Memory B cell (primary cell): ENCODE data around the gene CDYL.
A peak's percentile ranks its signal among the peaks of the same experiment; 100 is the strongest.

Source experiments
- ATAC-seq: fragments of 150-1000 bp; cut with Tn5 transposase; 2 replicates; pipeline ENCODE4 v1.10.0; 2021; ENCODE audit warnings: low read depth, mild to moderate bottlenecking, moderate library complexity
- DNase-seq, 2 donors: peaks; one replicate each; pipeline ENCODE4 v3.0.0; 2022; ENCODE audit warnings: low spot score in 2 of 2
- H3K27ac Mint-ChIP-seq: one replicate; pipeline ENCODE4 v1.8.0; 2022; ENCODE audit warnings: mild to moderate bottlenecking, moderate library complexity, mixed read lengths
- H3K27me3 Mint-ChIP-seq: one replicate; pipeline ENCODE4 v1.8.0; 2022; ENCODE audit warnings: mixed read lengths
- H3K36me3 Mint-ChIP-seq: one replicate; pipeline ENCODE4 v1.8.0; 2022; ENCODE audit warnings: mild to moderate bottlenecking, mixed read lengths
- H3K4me1 Mint-ChIP-seq: one replicate; pipeline ENCODE4 v1.8.0; 2022; ENCODE audit warnings: mixed read lengths
- H3K4me3 Mint-ChIP-seq: one replicate; pipeline ENCODE4 v1.8.0; 2022; ENCODE audit warnings: mild to moderate bottlenecking, moderate library complexity, mixed read lengths
- H3K9me3 Mint-ChIP-seq: one replicate; pipeline ENCODE4 v1.8.0; 2022; ENCODE audit warnings: mixed read lengths

CDYL gene

DNA sequence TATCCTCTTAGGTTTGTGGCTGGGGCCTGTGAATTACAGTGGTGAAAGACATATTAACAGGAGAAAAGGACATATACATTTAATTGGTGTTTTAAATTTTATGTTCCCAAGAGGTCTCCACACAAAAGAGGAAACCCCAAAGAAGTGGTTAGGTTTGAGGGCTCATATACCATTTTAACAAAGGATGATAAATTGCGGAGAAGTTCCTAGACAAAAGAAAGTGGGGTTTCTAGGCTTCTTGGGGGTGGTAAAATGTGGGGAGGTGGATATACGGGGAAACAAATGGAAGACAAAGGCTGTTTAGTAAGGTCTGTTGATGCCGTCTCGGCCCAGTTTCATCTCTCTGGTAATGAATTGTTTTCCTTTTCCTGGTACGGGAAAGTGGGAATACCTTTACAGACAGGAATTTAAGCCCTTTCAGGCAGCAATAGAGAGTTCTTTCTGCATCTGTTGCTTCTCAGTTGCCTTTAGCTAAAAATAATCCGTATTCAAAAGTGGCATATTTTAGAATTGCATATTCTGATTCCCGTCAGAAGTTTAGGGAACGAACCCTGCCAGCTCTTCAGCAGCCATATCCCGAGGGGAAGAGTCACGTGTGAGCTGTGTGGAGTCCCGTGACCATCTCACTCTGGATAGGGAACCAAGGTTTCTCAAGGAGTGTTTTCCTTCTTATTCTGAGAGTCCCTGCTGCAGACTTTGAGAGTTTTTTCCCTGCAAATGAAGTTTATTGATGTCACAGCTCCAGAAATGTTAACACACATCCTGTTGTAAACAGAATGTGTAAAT, 123.2 kb downstream of the CDYL start:
- Mint-ChIP-seq H3K9me3 (no peaks in the 10 kb centered on the region), H3K27ac (no peak overlapping the region), H3K4me1 (peaks cover 14% of the 10 kb centered on the region), H3K36me3 (peaks cover 24% of the 10 kb centered on the region), H3K27me3 (no peaks in the 10 kb centered on the region), H3K4me3 (no peak overlapping the region)
- no peak for ATAC-seq
- no peak for DNase-seq

DNA sequence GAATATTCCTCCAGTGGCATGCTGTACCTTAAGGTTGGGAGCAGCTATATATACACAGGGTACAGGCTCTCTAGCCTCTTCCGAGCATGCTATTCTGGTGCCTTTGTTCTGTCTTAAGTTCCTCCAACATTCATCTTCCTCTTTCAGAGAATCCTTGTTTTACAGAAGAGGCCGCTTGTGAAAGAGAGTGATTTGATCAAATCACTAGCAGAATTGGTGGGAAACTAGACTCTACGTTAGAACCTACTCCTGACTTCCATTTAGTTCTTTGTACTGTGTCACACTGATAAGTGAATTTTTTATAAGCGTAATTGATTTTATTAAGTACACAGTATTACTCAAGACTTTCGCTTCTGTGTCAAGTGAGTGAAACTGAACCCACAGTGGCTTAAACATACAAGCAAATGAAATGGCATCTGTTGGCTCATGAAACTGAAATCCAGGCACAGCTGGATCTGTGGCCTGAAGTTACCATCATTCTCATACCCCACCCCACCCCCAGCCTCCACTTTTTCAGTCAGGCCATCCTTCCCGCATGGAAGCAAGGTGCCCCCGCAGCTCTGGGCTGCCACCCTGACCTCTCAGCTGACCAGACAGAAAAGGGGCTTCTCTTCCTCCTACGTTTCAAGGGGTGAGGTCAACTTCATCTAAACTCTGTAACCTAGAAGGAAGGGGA, 125.3 kb downstream of the CDYL start:
- Mint-ChIP-seq H3K27ac (peak overlapping the region; percentile 74), H3K4me3 (peak overlapping the region; percentile 49), H3K27me3 (no peaks in the 10 kb centered on the region), H3K9me3 (no peaks in the 10 kb centered on the region), H3K4me1 (peaks cover 23% of the 10 kb centered on the region), H3K36me3 (peaks cover 15% of the 10 kb centered on the region)
- DNase-seq (no peak), ATAC-seq (peak; percentile 59)

GRCh38 chr6:4902363-4902762, 126.2 kb downstream of the CDYL start:
- H3K27me3 Mint-ChIP-seq = no peaks in the 10 kb centered on the region
- DNase-seq (no peak), ATAC-seq (peak; percentile 85)
- H3K9me3 Mint-ChIP-seq = no peaks in the 10 kb centered on the region
- H3K4me1 Mint-ChIP-seq = peaks cover 28% of the 10 kb centered on the region
- no peak overlapping the region for H3K4me3 Mint-ChIP-seq
- H3K27ac Mint-ChIP-seq = no peak overlapping the region
- H3K36me3 Mint-ChIP-seq = peaks cover 13% of the 10 kb centered on the region

DNA sequence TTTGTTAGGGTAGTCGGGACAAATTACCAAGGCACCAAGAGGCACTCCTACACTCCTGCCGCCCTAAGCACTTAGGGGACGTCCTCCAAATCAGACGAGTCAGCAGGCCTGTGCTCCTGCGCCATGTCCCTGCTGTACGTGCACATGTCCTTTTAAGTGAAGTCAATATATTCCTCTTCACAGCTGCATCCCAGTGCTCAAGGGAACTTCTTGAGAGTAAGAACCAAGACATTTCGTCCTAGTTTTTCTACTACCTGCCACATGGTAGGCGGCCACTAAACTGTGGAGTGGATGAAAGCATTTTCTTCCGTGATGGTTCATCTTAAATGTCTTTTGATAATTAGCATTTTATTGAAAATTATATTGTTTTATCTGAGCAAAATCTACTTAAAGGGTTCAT, 126.9 kb downstream of the CDYL start:
- Mint-ChIP-seq H3K9me3 (no peaks in the 10 kb centered on the region), H3K27me3 (no peaks in the 10 kb centered on the region), H3K27ac (no peak overlapping the region), H3K36me3 (peaks cover 12% of the 10 kb centered on the region), H3K4me1 (peaks cover 33% of the 10 kb centered on the region), H3K4me3 (no peak overlapping the region)
- ATAC-seq (no peak), DNase-seq (no peak)

GRCh38 chr6:4903751-4904370, 127.7 kb downstream of the CDYL start:
- H3K4me3 Mint-ChIP-seq = no peak overlapping the region
- no peaks in the 10 kb centered on the region for H3K9me3 Mint-ChIP-seq
- peaks cover 38% of the 10 kb centered on the region for H3K4me1 Mint-ChIP-seq
- no peak overlapping the region for H3K27ac Mint-ChIP-seq
- H3K27me3 Mint-ChIP-seq = no peaks in the 10 kb centered on the region
- DNase-seq (no peak), ATAC-seq (no peak)
- H3K36me3 Mint-ChIP-seq = peaks cover 10% of the 10 kb centered on the region

DNA sequence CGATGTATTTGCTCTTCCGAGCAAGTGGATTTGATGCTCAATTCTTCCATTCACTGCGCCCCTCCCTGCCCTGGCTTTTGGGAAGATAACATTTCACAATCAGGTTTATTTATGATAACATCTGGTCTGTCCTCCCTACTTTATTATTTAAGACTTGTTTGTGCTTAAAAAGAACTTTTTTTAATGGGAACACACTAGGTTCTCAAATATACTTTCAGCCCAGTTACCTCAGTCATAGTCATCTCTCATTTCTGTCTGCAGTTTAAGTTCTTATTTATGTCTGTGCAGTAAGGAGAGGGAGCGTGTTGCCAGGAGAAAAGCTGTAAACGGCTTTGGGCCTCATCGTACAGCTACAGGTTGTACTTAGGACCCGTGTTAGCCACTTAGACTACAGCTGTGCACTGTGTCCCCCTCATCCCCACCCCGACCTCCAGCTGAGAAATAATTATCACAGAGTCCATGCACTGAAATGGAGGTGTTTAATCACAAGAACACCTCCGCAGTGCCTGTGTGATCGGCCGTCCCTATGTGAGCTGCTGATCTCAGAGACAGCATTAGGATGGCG, 128.3 kb downstream of the CDYL start:
- H3K4me3 Mint-ChIP-seq = no peak overlapping the region
- H3K36me3 Mint-ChIP-seq = peaks cover 3% of the 10 kb centered on the region
- H3K27me3 Mint-ChIP-seq = no peaks in the 10 kb centered on the region
- H3K9me3 Mint-ChIP-seq = no peaks in the 10 kb centered on the region
- H3K4me1 Mint-ChIP-seq = peaks cover 42% of the 10 kb centered on the region
- ATAC-seq (no peak), DNase-seq (no peak)
- no peak overlapping the region for H3K27ac Mint-ChIP-seq

DNA sequence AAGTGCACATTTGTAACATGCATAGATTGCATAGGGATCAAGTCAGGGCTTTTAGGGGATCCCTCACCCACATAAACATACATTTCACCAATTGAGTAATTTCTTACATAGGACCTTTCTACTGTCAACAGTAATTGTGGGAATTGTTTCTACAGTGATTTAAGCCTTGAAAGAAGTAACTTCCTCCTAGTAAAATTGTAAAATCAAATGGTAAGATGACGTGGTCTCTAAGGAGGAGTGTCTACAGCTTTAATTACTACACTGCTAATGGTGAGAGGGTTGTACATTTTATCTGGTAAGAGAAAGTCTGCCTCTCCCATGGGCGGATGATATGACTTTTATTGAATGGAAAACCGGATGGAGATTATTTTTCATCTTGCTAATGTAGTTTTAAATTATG, 129.6 kb downstream of the CDYL start:
- H3K4me3 Mint-ChIP-seq = peak overlapping the region; percentile 31
- ATAC-seq (no peak), DNase-seq (no peak)
- no peaks in the 10 kb centered on the region for H3K27me3 Mint-ChIP-seq
- H3K27ac Mint-ChIP-seq = no peak overlapping the region
- H3K4me1 Mint-ChIP-seq = peaks cover 42% of the 10 kb centered on the region
- no peaks in the 10 kb centered on the region for H3K9me3 Mint-ChIP-seq
- peaks cover 8% of the 10 kb centered on the region for H3K36me3 Mint-ChIP-seq

DNA sequence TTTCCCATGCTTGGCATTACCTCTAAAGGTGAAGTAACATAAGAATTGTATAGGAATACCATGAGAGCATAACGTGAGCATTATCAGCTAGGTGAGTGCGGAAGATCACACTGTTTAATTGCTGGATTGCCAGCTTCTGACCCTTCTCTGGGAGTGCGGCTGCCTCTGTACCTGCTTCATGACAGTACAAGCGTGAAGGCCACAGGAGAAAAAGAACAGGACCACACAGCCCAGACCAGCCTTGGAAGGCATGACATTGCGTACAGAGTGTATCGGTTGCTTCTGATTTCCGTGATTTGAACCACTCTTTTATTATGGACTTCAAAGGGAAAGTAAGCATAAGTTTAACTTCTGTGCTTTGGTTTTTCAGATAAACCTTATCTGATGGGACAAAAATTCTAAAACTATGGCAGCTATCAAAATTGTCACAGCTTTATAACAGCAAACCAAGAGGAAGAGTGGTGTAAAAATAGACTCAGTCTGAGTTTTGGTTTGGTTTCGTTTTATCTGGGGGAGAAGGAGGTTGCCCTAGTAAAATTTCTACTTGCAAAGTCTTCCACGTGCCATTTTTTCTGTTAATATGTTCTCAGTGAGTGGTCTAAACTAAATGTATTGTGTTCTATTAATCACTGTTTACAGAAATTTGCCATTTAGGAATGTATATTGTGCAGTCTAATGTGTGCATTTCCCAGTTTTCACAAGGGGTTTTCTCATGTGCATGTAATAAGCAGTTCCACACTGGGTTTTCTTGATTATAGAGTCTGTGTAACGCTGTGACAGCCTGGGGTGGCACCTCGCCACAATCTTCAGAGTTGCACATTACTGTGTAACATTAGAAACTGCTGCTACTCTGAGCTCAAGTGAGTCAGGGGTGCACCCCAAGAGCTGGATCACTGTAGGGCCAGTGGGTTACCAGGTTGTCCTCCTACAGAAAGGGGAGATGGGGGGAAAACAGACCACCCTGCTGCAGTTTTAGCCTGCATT, 130.4 kb downstream of the CDYL start:
- Mint-ChIP-seq H3K4me1 (peaks cover 37% of the 10 kb centered on the region), H3K36me3 (peaks cover 8% of the 10 kb centered on the region), H3K27me3 (no peaks in the 10 kb centered on the region), H3K27ac (no peak overlapping the region), H3K9me3 (no peaks in the 10 kb centered on the region), H3K4me3 (peak overlapping the region; percentile 31)
- DNase-seq = no peak
- ATAC-seq = no peak

- ATAC-seq (no peak), DNase-seq (no peak)
- no peaks in the 10 kb centered on the region for H3K9me3 Mint-ChIP-seq
- H3K27ac Mint-ChIP-seq = no peak overlapping the region
- H3K36me3 Mint-ChIP-seq = peaks cover 8% of the 10 kb centered on the region
- peaks cover 31% of the 10 kb centered on the region for H3K4me1 Mint-ChIP-seq
- H3K27me3 Mint-ChIP-seq = no peaks in the 10 kb centered on the region
- no peak overlapping the region for H3K4me3 Mint-ChIP-seq
Observed at GRCh38 chr6:4907602-4908001, 131.4 kb downstream of the CDYL start.

DNA sequence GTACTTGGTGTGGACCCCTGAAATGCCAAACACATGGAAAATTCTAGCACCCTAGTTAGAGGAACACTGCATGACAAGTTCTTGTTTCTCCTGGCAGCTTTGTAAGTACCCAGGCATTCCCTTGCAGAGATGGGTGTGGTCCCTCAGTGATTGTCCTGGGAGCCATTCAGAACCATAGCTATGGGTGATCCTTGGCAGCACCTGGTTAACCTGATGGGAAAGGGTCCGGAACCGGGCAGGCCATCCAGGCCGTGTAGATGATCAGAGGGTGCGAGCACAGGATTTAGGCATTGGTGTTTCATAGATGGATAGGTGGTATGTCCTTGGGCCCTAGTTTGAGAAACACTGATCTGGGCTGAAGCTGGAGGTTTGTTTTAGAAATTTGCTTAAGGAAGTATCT, 131.9 kb downstream of the CDYL start:
- H3K4me3 Mint-ChIP-seq = no peak overlapping the region
- no peak overlapping the region for H3K27ac Mint-ChIP-seq
- ATAC-seq (no peak), DNase-seq (no peak)
- H3K36me3 Mint-ChIP-seq = peaks cover 8% of the 10 kb centered on the region
- H3K9me3 Mint-ChIP-seq = no peaks in the 10 kb centered on the region
- H3K27me3 Mint-ChIP-seq = no peaks in the 10 kb centered on the region
- H3K4me1 Mint-ChIP-seq = peaks cover 30% of the 10 kb centered on the region

- DNase-seq (no peak), ATAC-seq (no peak)
- Mint-ChIP-seq H3K27ac (no peak overlapping the region), H3K4me1 (peaks cover 30% of the 10 kb centered on the region), H3K36me3 (peaks cover 10% of the 10 kb centered on the region), H3K4me3 (no peak overlapping the region), H3K9me3 (no peaks in the 10 kb centered on the region), H3K27me3 (no peaks in the 10 kb centered on the region)
Observed at GRCh38 chr6:4909063-4909706, 133.0 kb downstream of the CDYL start.

DNA sequence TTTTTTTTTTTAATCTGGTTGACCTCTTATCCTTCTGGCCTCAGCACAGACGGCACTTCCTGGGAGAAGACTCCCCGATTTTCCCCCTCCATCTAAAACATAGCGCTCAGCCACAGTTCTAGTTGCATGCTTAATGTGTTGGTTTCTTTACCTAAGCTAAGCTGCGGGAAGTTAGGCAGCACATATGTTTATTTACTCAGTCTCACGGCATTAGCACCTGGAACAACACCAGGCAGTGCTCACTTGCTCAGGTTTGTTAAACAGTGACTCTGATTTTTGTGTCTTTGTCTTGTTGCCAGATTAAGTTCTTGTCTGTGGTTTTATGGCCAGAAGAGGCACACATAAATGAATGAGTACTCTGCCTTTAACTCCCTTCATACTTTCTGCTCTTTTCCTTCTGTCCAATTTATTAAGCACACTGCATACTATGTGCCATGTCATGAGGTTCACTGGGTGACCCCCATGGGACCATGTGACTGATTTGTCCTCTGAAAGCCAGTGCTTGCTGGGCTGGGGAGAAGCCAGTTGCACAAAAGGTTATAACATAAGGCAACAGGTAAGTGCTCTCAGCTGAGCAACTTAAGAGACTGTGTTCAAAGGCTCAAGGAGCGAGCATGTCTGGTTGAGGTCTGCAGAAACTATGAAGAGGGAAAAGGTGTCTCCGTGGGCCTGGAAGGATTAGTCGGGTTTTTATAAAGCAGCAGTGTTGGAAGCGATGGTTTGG, 134.0 kb downstream of the CDYL start:
- H3K27ac Mint-ChIP-seq = no peak overlapping the region
- no peak overlapping the region for H3K4me3 Mint-ChIP-seq
- DNase-seq = no peak
- H3K36me3 Mint-ChIP-seq = peaks cover 12% of the 10 kb centered on the region
- ATAC-seq = no peak
- H3K27me3 Mint-ChIP-seq = no peaks in the 10 kb centered on the region
- H3K4me1 Mint-ChIP-seq = peaks cover 30% of the 10 kb centered on the region
- no peaks in the 10 kb centered on the region for H3K9me3 Mint-ChIP-seq
